Uterus (tissue), 4 donors: ENCODE data around the gene FADS3. TPM values are rescaled to one million over a fixed set of nuclear protein-coding genes. Genes with fewer than 3 reads are reported as not detected.

Experiments used
- DNase-seq, 2 donors: peaks; one replicate each; pipeline ENCODE4 v3.0.0-alpha.2; 2019 to 2020
- H3K27ac ChIP-seq, 2 donors: fragments of 200-600 bp; sonication (generic); 1 replicate in 1 of 2; 2 replicates in 1 of 2; pipeline ENCODE4 v1.5.1; 2016 to 2018
- H3K27me3 ChIP-seq, 2 donors: fragments of 200-600 bp; sonication (generic); one replicate each; pipeline ENCODE4 v1.5.1; 2018 to 2019; ENCODE audit warnings: control low read depth in 1 of 2
- H3K36me3 ChIP-seq, 2 donors: fragments of 200-600 bp; sonication (generic); one replicate each; pipeline ENCODE4 v1.5.1; 2019; ENCODE audit warnings: control low read depth in 1 of 2
- H3K4me1 ChIP-seq, 2 donors: fragments of 200-600 bp; sonication (generic); one replicate each; pipeline ENCODE4 v1.5.1; 2018 to 2019; ENCODE audit warnings: control low read depth in 1 of 2
- H3K4me3 ChIP-seq, 2 donors: fragments of 200-600 bp; sonication (generic); 1 replicate in 1 of 2; 2 replicates in 1 of 2; pipeline ENCODE4 v1.5.1; 2018 to 2019; ENCODE audit warnings: mild to moderate bottlenecking in 1 of 2
- H3K9me3 ChIP-seq, 2 donors: fragments of 200-600 bp; sonication (generic); one replicate each; pipeline ENCODE4 v1.5.1; 2019; ENCODE audit warnings: control low read depth in 1 of 2
- CTCF ChIP-seq, 4 experiments: fragments of 200-600 bp in 2 of 4; fragments of 450-650 bp in 2 of 4; sonication (generic) in 2 of 4; IDR thresholded peaks; one replicate each; pipeline ENCODE4 v1.5.1; 2016 to 2019; ENCODE audit warnings: antibody characterized with exemption in 4 of 4, mild to moderate bottlenecking in 2 of 4, moderate library complexity in 1 of 4
- POLR2A ChIP-seq, 2 donors: fragments of 450-650 bp; IDR thresholded peaks; one replicate each; pipeline ENCODE4 v1.6.1; 2016; ENCODE audit warnings: antibody characterized with exemption in 2 of 2, mild to moderate bottlenecking in 1 of 2, moderate library complexity in 1 of 2
- intact Hi-C: fragments of 100-400 bp; cut with DNase I; formaldehyde crosslinking; loops from one replicate; pipeline ENCODE4 v1.15.1; 2023; ENCODE audit warnings: low total_unique reads
- total RNA-seq, 4 donors: library from RNA; depleted of rRNA in 3 of 4; stranded (reverse); fragments of >200 nt in 3 of 4; gene quantifications; one replicate each; pipeline versions ENCODE4 v1.1.0 to v1.2.4, GENCODE V29; 2014 to 2023
- donor health status: DM: yes; HTN: yes; CAD: no.

Gene FADS3
- total RNA-seq, 4 donors from 2014 or later = 18.2 to 74.6 (median 32.0) TPM

- DNase-seq = no peak
- TF ChIP-seq POLR2A (IDR thresholded peaks at IDR 0.05) (no peak), CTCF (IDR thresholded peaks at IDR 0.05) (no peak)
- Histone ChIP-seq H3K4me3 (no peak overlapping the region), H3K27me3 (no peaks in the 10 kb centered on the region), H3K9me3 (no peaks in the 10 kb centered on the region), H3K27ac (no peak overlapping the region), H3K36me3 (no peaks in the 10 kb centered on the region), H3K4me1 (peaks cover 0 to 4% of the 10 kb centered on the region in 2 donors)
- intact Hi-C loops = no loop called here
Measured at GRCh38 chr11:61905067-61905696, 13.8 kb upstream of the FADS3 start.

- no peak overlapping the region for H3K27ac ChIP-seq
- no peak for DNase-seq
- no peaks in the 10 kb centered on the region for H3K36me3 ChIP-seq
- intact Hi-C loops = no loop called here
- H3K4me3 ChIP-seq = no peak overlapping the region
- peaks cover 0 to 4% of the 10 kb centered on the region in 2 donors for H3K4me1 ChIP-seq
- no peaks in the 10 kb centered on the region for H3K9me3 ChIP-seq
- no peak for TF ChIP-seq POLR2A (IDR thresholded peaks at IDR 0.05)
- TF ChIP-seq CTCF (IDR thresholded peaks at IDR 0.05) = no peak
- H3K27me3 ChIP-seq = no peaks in the 10 kb centered on the region
Measured at GRCh38 chr11:61904539-61905048, 13.2 kb upstream of the FADS3 start.

GRCh38 chr11:61903845-61904244 lies 12.5 kb upstream of the FADS3 start:
- Histone ChIP-seq H3K27ac (no peak overlapping the region), H3K4me3 (no peak overlapping the region), H3K4me1 (peaks cover 0 to 4% of the 10 kb centered on the region in 2 donors), H3K9me3 (no peaks in the 10 kb centered on the region), H3K27me3 (no peaks in the 10 kb centered on the region), H3K36me3 (no peaks in the 10 kb centered on the region)
- TF ChIP-seq POLR2A (IDR thresholded peaks at IDR 0.05) = no peak
- TF ChIP-seq CTCF (IDR thresholded peaks at IDR 0.05) = no peak
- DNase-seq = no peak
- intact Hi-C loops = no loop called here

GRCh38 chr11:61902313-61902712 lies 11.0 kb upstream of the FADS3 start:
- H3K36me3 ChIP-seq = no peaks in the 10 kb centered on the region
- no peak for DNase-seq
- H3K27ac ChIP-seq = no peak overlapping the region
- no peaks in the 10 kb centered on the region for H3K27me3 ChIP-seq
- H3K9me3 ChIP-seq = no peaks in the 10 kb centered on the region
- TF ChIP-seq POLR2A (IDR thresholded peaks at IDR 0.05) (no peak), CTCF (IDR thresholded peaks at IDR 0.05) (no peak)
- H3K4me3 ChIP-seq = no peak overlapping the region
- no peaks in the 10 kb centered on the region for H3K4me1 ChIP-seq
- intact Hi-C loops = no loop called here

- DNase-seq = no peak
- intact Hi-C loops = no loop called here
- no peaks in the 10 kb centered on the region for H3K9me3 ChIP-seq
- no peaks in the 10 kb centered on the region for H3K4me1 ChIP-seq
- no peaks in the 10 kb centered on the region for H3K36me3 ChIP-seq
- TF ChIP-seq CTCF (IDR thresholded peaks at IDR 0.05) = no peak
- TF ChIP-seq POLR2A (IDR thresholded peaks at IDR 0.05) = no peak
- no peak overlapping the region for H3K27ac ChIP-seq
- no peak overlapping the region for H3K4me3 ChIP-seq
- H3K27me3 ChIP-seq = no peaks in the 10 kb centered on the region
Measured at GRCh38 chr11:61901397-61901796, 10.1 kb upstream of the FADS3 start.
